ENCODE measurements around the gene SPRED2. TPM values are rescaled to one million over a fixed set of nuclear protein-coding genes. Genes with fewer than 3 reads are reported as not detected.

The SPRED2 gene
- total and polyA plus RNA-seq, 7 experiments from 2014 or later: 0.34 to 7.9 (median 0.57) TPM

GRCh38 chr2:65349863-65350262 lies 82.5 kb downstream of the SPRED2 start:
- H3K27me3 Mint-ChIP-seq: peaks cover 0 to 12% (median 1%) of the 10 kb centered on the region in 5 donors
- intact Hi-C loops (cut with micrococcal nuclease): loop anchor here in 1 of 2 donors (5.0 kb wide), 1 partner anchor 83 kb away; no protein-coding TSS in a partner anchor

GRCh38 chr2:65347913-65348312 lies 84.5 kb downstream of the SPRED2 start:
- Histone ChIP-seq H3K4me1 (ENCODE audit: control insufficient read depth in 2 of 2, insufficient read depth in 2 of 2, low read length in 2 of 2) (no peaks in the 10 kb centered on the region), H3K36me3 (ENCODE audit: control insufficient read depth in 2 of 3, insufficient read depth in 3 of 3, low read length in 3 of 3) (peaks cover 0 to 3% (median 0%) of the 10 kb centered on the region in 3 experiments), H3K27ac (ENCODE audit: low read depth, low read length) (no peak overlapping the region), H3K4me3 (ENCODE audit: low read length) (no peak overlapping the region), H3K9me3 (ENCODE audit: control insufficient read depth in 2 of 3, low read length in 3 of 3) (no peaks in the 10 kb centered on the region), H3K27me3 (ENCODE audit: control insufficient read depth in 2 of 2, insufficient read depth in 2 of 2, low read length in 2 of 2) (no peaks in the 10 kb centered on the region)
- H3K27ac Mint-ChIP-seq: peak overlapping the region in 1 of 9 donors; percentile 47
- no peak overlapping the region for H3K4me3 Mint-ChIP-seq
- ChIA-PET POLR2A (no interaction called here), CTCF (no interaction called here)
- peaks cover 0 to 12% (median 1%) of the 10 kb centered on the region in 5 donors for H3K27me3 Mint-ChIP-seq
- H3K9me3 Mint-ChIP-seq: peaks cover 0 to 3% (median 0%) of the 10 kb centered on the region in 11 donors
- peaks cover 0 to 20% (median 9%) of the 10 kb centered on the region in 7 donors for H3K4me1 Mint-ChIP-seq
- ATAC-seq (no peak), DNase-seq (no peak)
- intact Hi-C loops (cut with micrococcal nuclease): no loop called here
- peaks cover 0 to 9% (median 6%) of the 10 kb centered on the region in 5 donors for H3K36me3 Mint-ChIP-seq

More at GRCh38 chr2:65349863-65350262, 82.5 kb downstream of the SPRED2 start:
- POLR2A ChIA-PET: no interaction called here
- Histone ChIP-seq H3K4me1 (ENCODE audit: control insufficient read depth in 2 of 2, insufficient read depth in 2 of 2, low read length in 2 of 2) (no peaks in the 10 kb centered on the region), H3K9me3 (ENCODE audit: control insufficient read depth in 2 of 3, low read length in 3 of 3) (no peaks in the 10 kb centered on the region), H3K4me3 (ENCODE audit: low read length) (no peak overlapping the region), H3K36me3 (ENCODE audit: control insufficient read depth in 2 of 3, insufficient read depth in 3 of 3, low read length in 3 of 3) (peaks cover 0 to 3% (median 0%) of the 10 kb centered on the region in 3 experiments), H3K27me3 (ENCODE audit: control insufficient read depth in 2 of 2, insufficient read depth in 2 of 2, low read length in 2 of 2) (no peaks in the 10 kb centered on the region), H3K27ac (ENCODE audit: low read depth, low read length) (no peak overlapping the region)
- DNase-seq (no peak), ATAC-seq (no peak)
- Mint-ChIP-seq H3K4me3 (no peak overlapping the region), H3K27ac (no peak overlapping the region), H3K36me3 (peaks cover 0 to 9% (median 6%) of the 10 kb centered on the region in 5 donors), H3K9me3 (peaks cover 0 to 3% (median 0%) of the 10 kb centered on the region in 11 donors), H3K4me1 (peaks cover 0 to 17% (median 9%) of the 10 kb centered on the region in 7 donors)
- CTCF ChIA-PET: no interaction called here

DNA sequence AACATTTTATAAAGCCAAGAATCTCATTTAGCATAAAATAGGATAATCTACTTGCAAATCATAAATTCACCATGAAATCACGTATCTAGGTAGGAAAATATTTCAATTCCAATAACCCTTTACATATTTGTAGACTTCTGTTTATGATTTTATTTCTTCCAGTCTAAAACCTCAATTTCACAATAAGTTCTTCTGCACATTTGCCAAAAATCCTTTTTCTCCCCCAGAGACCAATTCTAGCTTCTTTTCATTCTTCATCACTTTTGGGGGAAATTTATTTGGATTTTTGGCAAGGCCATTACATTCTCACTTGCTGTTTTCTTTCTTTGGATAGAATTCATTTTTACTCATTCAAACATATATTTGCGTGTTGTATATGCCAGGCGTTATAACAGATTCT lies 86.8 kb downstream of the SPRED2 start:
- H3K36me3 Mint-ChIP-seq: peaks cover 0 to 9% (median 6%) of the 10 kb centered on the region in 5 donors
- no peak overlapping the region for H3K4me3 ChIP-seq (ENCODE audit: low read length)
- H3K27ac Mint-ChIP-seq: no peak overlapping the region
- CTCF ChIA-PET: no interaction called here
- no peaks in the 10 kb centered on the region for H3K4me1 ChIP-seq (ENCODE audit: control insufficient read depth in 2 of 2, insufficient read depth in 2 of 2, low read length in 2 of 2)
- H3K27me3 ChIP-seq (ENCODE audit: control insufficient read depth in 2 of 2, insufficient read depth in 2 of 2, low read length in 2 of 2): no peaks in the 10 kb centered on the region
- no peaks in the 10 kb centered on the region for H3K9me3 ChIP-seq (ENCODE audit: control insufficient read depth in 2 of 3, low read length in 3 of 3)
- ATAC-seq (no peak), DNase-seq (no peak)
- H3K36me3 ChIP-seq (ENCODE audit: control insufficient read depth in 2 of 3, insufficient read depth in 3 of 3, low read length in 3 of 3): peaks cover 0 to 3% (median 0%) of the 10 kb centered on the region in 3 experiments
- intact Hi-C loops (cut with micrococcal nuclease): no loop called here
- peaks cover 0 to 3% (median 0%) of the 10 kb centered on the region in 11 donors for H3K9me3 Mint-ChIP-seq
- POLR2A ChIA-PET: no interaction called here
- H3K27ac ChIP-seq (ENCODE audit: low read depth, low read length): no peak overlapping the region
- no peak overlapping the region for H3K4me3 Mint-ChIP-seq
- H3K27me3 Mint-ChIP-seq: peaks cover 0 to 12% (median 1%) of the 10 kb centered on the region in 5 donors
- peaks cover 0 to 15% (median 4%) of the 10 kb centered on the region in 7 donors for H3K4me1 Mint-ChIP-seq

- intact Hi-C loops (cut with micrococcal nuclease): no loop called here
- no peak for DNase-seq
- Histone ChIP-seq H3K9me3 (ENCODE audit: control insufficient read depth in 2 of 3, low read length in 3 of 3) (no peaks in the 10 kb centered on the region), H3K36me3 (ENCODE audit: control insufficient read depth in 2 of 3, insufficient read depth in 3 of 3, low read length in 3 of 3) (peaks cover 0 to 3% (median 0%) of the 10 kb centered on the region in 3 experiments), H3K4me3 (ENCODE audit: low read length) (no peak overlapping the region), H3K27ac (ENCODE audit: low read depth, low read length) (no peak overlapping the region), H3K27me3 (ENCODE audit: control insufficient read depth in 2 of 2, insufficient read depth in 2 of 2, low read length in 2 of 2) (no peaks in the 10 kb centered on the region), H3K4me1 (ENCODE audit: control insufficient read depth in 2 of 2, insufficient read depth in 2 of 2, low read length in 2 of 2) (no peaks in the 10 kb centered on the region)
- H3K27ac Mint-ChIP-seq: no peak overlapping the region
- peaks cover 0 to 8% (median 0%) of the 10 kb centered on the region in 7 donors for H3K4me1 Mint-ChIP-seq
- H3K36me3 Mint-ChIP-seq: peaks cover 0 to 9% (median 6%) of the 10 kb centered on the region in 5 donors
- peaks cover 0 to 3% (median 0%) of the 10 kb centered on the region in 11 donors for H3K9me3 Mint-ChIP-seq
- H3K27me3 Mint-ChIP-seq: peaks cover 0 to 12% (median 1%) of the 10 kb centered on the region in 5 donors
- no peak for ATAC-seq
- CTCF ChIA-PET: no interaction called here
- POLR2A ChIA-PET: no interaction called here
- H3K4me3 Mint-ChIP-seq: no peak overlapping the region
Measured at GRCh38 chr2:65344689-65345088, 87.7 kb downstream of the SPRED2 start.

DNA sequence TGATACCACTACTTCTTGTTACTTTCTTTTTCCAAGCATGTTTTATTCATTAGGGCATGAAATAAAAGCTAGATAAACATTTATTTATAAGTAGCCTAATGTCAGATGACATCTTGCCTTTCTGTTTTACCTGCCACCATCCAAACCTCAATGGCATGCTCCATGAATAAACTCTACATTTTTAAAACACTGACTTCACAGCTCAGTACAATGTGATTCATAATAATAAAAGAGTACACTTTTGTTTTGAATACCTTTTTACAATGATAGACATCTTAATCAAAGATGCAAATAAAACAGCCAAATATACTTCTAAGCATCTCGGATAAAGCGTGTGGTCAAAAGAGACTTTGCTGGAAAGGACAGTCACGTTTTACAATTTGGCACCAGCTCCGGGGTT lies 88.2 kb downstream of the SPRED2 start:
- H3K9me3 ChIP-seq (ENCODE audit: control insufficient read depth in 2 of 3, low read length in 3 of 3): no peaks in the 10 kb centered on the region
- ChIA-PET POLR2A (no interaction called here), CTCF (no interaction called here)
- DNase-seq: no peak
- H3K4me3 ChIP-seq (ENCODE audit: low read length): no peak overlapping the region
- no peak overlapping the region for H3K27ac ChIP-seq (ENCODE audit: low read depth, low read length)
- Mint-ChIP-seq H3K4me3 (no peak overlapping the region), H3K27ac (no peak overlapping the region), H3K36me3 (peaks cover 0 to 9% (median 6%) of the 10 kb centered on the region in 5 donors), H3K9me3 (peaks cover 0 to 3% (median 0%) of the 10 kb centered on the region in 11 donors), H3K27me3 (peaks cover 0 to 12% (median 1%) of the 10 kb centered on the region in 5 donors), H3K4me1 (peaks cover 0 to 3% (median 0%) of the 10 kb centered on the region in 7 donors)
- peaks cover 0 to 3% (median 0%) of the 10 kb centered on the region in 3 experiments for H3K36me3 ChIP-seq (ENCODE audit: control insufficient read depth in 2 of 3, insufficient read depth in 3 of 3, low read length in 3 of 3)
- H3K27me3 ChIP-seq (ENCODE audit: control insufficient read depth in 2 of 2, insufficient read depth in 2 of 2, low read length in 2 of 2): no peaks in the 10 kb centered on the region
- intact Hi-C loops (cut with micrococcal nuclease): no loop called here
- no peak for ATAC-seq
- no peaks in the 10 kb centered on the region for H3K4me1 ChIP-seq (ENCODE audit: control insufficient read depth in 2 of 2, insufficient read depth in 2 of 2, low read length in 2 of 2)

DNA sequence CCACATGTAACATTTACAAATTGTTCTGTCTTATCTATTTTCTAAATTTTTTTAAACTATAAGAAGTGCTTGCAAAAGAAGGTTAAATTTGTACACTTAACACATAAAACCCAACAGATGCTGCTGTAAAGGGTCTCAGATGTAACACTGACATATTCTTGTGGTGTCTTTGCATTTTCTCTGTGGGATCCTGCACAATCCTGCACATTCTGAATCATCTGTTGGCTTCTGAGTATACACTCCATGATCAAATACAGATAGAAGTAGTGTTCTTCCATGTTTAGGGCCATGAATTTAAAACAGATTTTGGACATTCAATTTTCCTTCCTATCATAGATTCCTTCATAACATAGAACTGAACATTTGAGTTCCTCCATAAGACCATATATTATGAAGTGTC lies 89.0 kb downstream of the SPRED2 start:
- H3K4me1 Mint-ChIP-seq: peaks cover 0 to 3% (median 0%) of the 10 kb centered on the region in 7 donors
- Histone ChIP-seq H3K4me1 (ENCODE audit: control insufficient read depth in 2 of 2, insufficient read depth in 2 of 2, low read length in 2 of 2) (no peaks in the 10 kb centered on the region), H3K27me3 (ENCODE audit: control insufficient read depth in 2 of 2, insufficient read depth in 2 of 2, low read length in 2 of 2) (no peaks in the 10 kb centered on the region), H3K27ac (ENCODE audit: low read depth, low read length) (no peak overlapping the region), H3K36me3 (ENCODE audit: control insufficient read depth in 2 of 3, insufficient read depth in 3 of 3, low read length in 3 of 3) (peaks cover 0 to 3% (median 0%) of the 10 kb centered on the region in 3 experiments), H3K9me3 (ENCODE audit: control insufficient read depth in 2 of 3, low read length in 3 of 3) (no peaks in the 10 kb centered on the region), H3K4me3 (ENCODE audit: low read length) (no peak overlapping the region)
- H3K36me3 Mint-ChIP-seq: peaks cover 0 to 9% (median 6%) of the 10 kb centered on the region in 5 donors
- ChIA-PET CTCF (no interaction called here), POLR2A (no interaction called here)
- intact Hi-C loops (cut with micrococcal nuclease): no loop called here
- H3K27me3 Mint-ChIP-seq: peaks cover 0 to 12% (median 1%) of the 10 kb centered on the region in 5 donors
- peaks cover 0 to 3% (median 0%) of the 10 kb centered on the region in 11 donors for H3K9me3 Mint-ChIP-seq
- no peak overlapping the region for H3K27ac Mint-ChIP-seq
- DNase-seq: no peak
- no peak overlapping the region for H3K4me3 Mint-ChIP-seq
- no peak for ATAC-seq

All from naive thymus-derived CD4-positive, alpha-beta T cell (primary cell).